SK-N-SH (cell line): ENCODE data around the gene ANKRD1. TPM values are rescaled to one million over a fixed set of nuclear protein-coding genes. Genes with fewer than 3 reads are reported as not detected.

Experiments used
- CTCF ChIA-PET: fragments of 300-600, 350-600 bp; formaldehyde crosslinking; extraction: SDS; loops from one replicate; lab custom pipeline; 2021; lab: Yijun Ruan, JAX
- POLR2A ChIA-PET: fragments of 350-600 bp; sonication (Branson Sonifier 250); formaldehyde crosslinking; extraction: SDS; loops from one replicate; lab custom pipeline; 2020; ENCODE audit warnings: antibody characterized with exemption, inconsistent platforms; lab: Yijun Ruan, JAX
- DNase-seq: peaks from one replicate; pipeline ENCODE4 v3.0.0; 2012
- H2AFZ ChIP-seq: fragments of 200-600 bp; sonication (generic); 2 replicates; pipeline ENCODE4 v1.8.1; 2016; ENCODE audit warnings: antibody characterized with exemption, mild to moderate bottlenecking, low read depth
- H3F3A ChIP-seq: fragments of 200-600 bp; sonication (generic); replicated peaks from 2 replicates; pipeline ENCODE3; 2016; ENCODE audit warnings: antibody characterized with exemption, mild to moderate bottlenecking; ENCODE audit not compliant: insufficient read depth
- H3K27ac ChIP-seq, 2 experiments: fragments of 200-500 bp in 1 of 2; fragments of 200-600 bp in 1 of 2; sonication (Bioruptor generic) in 1 of 2; sonication (generic), shearing (Covaris generic) in 1 of 2; 2 replicates each; pipeline versions ENCODE4 v1.5.1 to v1.6.1; 2014 to 2016; ENCODE audit warnings: low read depth in 2 of 2, inconsistent platforms in 1 of 2, low read length in 1 of 2, mild to moderate bottlenecking in 1 of 2, mixed read lengths in 1 of 2
- H3K27me3 ChIP-seq: fragments of 200-600 bp; sonication (generic), shearing (Covaris generic); 2 replicates; pipeline ENCODE4 v1.6.1; 2016; ENCODE audit warnings: mixed run types; ENCODE audit not compliant: insufficient read depth
- H3K36me3 ChIP-seq, 2 experiments: fragments of 200-500 bp in 1 of 2; fragments of 200-600 bp in 1 of 2; sonication (Bioruptor generic) in 1 of 2; sonication (generic) in 1 of 2; replicated peaks in 1 of 2; 2 replicates each; pipeline versions ENCODE3 to v1.5.1; 2014 to 2016; ENCODE audit warnings: low read length in 1 of 2, mild to moderate bottlenecking in 1 of 2; ENCODE audit not compliant: insufficient read depth in 2 of 2, control insufficient read depth in 1 of 2
- H3K4me1 ChIP-seq, 2 experiments: fragments of 200-500 bp in 1 of 2; fragments of 200-600 bp in 1 of 2; sonication (Bioruptor generic) in 1 of 2; sonication (generic), shearing (Covaris generic) in 1 of 2; 2 replicates each; pipeline versions ENCODE4 v1.5.1 to v1.6.1; 2014 to 2016; ENCODE audit warnings: low read depth in 1 of 2, low read length in 1 of 2, mixed run types in 1 of 2; ENCODE audit not compliant: insufficient read depth in 2 of 2, control insufficient read depth in 1 of 2
- H3K4me2 ChIP-seq: fragments of 200-600 bp; sonication (generic), shearing (Covaris generic); 2 replicates; pipeline ENCODE4 v1.6.1; 2017; ENCODE audit warnings: mixed run types
- H3K4me3 ChIP-seq, 2 experiments: fragments of 200-500 bp in 1 of 2; fragments of 200-600 bp in 1 of 2; sonication (Bioruptor generic) in 1 of 2; sonication (generic), shearing (Covaris generic) in 1 of 2; 2 replicates each; pipeline versions ENCODE4 v1.5.1 to v1.8.1; 2014 to 2016; ENCODE audit warnings: low read depth in 2 of 2, inconsistent platforms in 1 of 2, low read length in 1 of 2, mild to moderate bottlenecking in 1 of 2, mixed read lengths in 1 of 2, moderate library complexity in 1 of 2
- H3K79me2 ChIP-seq: fragments of 200-600 bp; sonication (generic); 2 replicates; pipeline ENCODE4 v1.8.1; 2017; ENCODE audit warnings: mild to moderate bottlenecking; ENCODE audit not compliant: insufficient read depth
- H3K9ac ChIP-seq: fragments of 200-600 bp; sonication (generic); 2 replicates; pipeline ENCODE4 v1.6.1; 2017; ENCODE audit warnings: mixed run types
- H3K9me2 ChIP-seq: fragments of 200-600 bp; sonication (generic); 2 replicates; pipeline ENCODE4 v1.6.1; 2017; ENCODE audit warnings: mixed run types
- H3K9me3 ChIP-seq: fragments of 200-600 bp; sonication (generic); 2 replicates; pipeline ENCODE4 v1.6.1; 2017; ENCODE audit warnings: mixed run types, mild to moderate bottlenecking, moderate library complexity
- H4K20me1 ChIP-seq: fragments of 200-600 bp; sonication (generic); 2 replicates; pipeline ENCODE4 v1.6.1; 2017; ENCODE audit warnings: mild to moderate bottlenecking, mixed run types; ENCODE audit not compliant: insufficient read depth
- CHD2 ChIP-seq: fragments of 150-350 bp; IDR thresholded peaks from 2 replicates; pipeline ENCODE4 v1.6.1; 2018; ENCODE audit warnings: low read length; ENCODE audit not compliant: partially characterized antibody
- ELF1 ChIP-seq: IDR thresholded peaks from 2 replicates; pipeline ENCODE4 v1.4.0; 2012
- EP300 ChIP-seq, 2 experiments: IDR thresholded peaks; 2 replicates each; pipeline versions ENCODE4 v1.4.0 to v1.6.1; 2012; ENCODE audit warnings: borderline replicate concordance in 1 of 2, low read depth in 1 of 2, low read length in 1 of 2
- EZH2phosphoT487 ChIP-seq: fragments of 200-600 bp; sonication (generic); IDR thresholded peaks from 2 replicates; pipeline ENCODE4 v1.6.1; 2017; ENCODE audit warnings: low read depth, mixed run types, mild to moderate bottlenecking, antibody characterized with exemption, moderate library complexity, borderline replicate concordance
- FOSL2 ChIP-seq: IDR thresholded peaks from 2 replicates; pipeline ENCODE4 v1.4.0; 2012; ENCODE audit warnings: low read depth, mild to moderate bottlenecking, moderate library complexity, borderline replicate concordance
- FOXJ3 ChIP-seq: sonication (generic); formaldehyde crosslinking; IDR thresholded peaks from 2 replicates; pipeline ENCODE4 v1.5.1; 2020; ENCODE audit warnings: mild to moderate bottlenecking, missing genetic modification reagents
- GATA2 ChIP-seq: sonication (generic); formaldehyde crosslinking; IDR thresholded peaks from 2 replicates; pipeline ENCODE4 v1.5.0; 2020; ENCODE audit warnings: mild to moderate bottlenecking, missing genetic modification reagents
- JUND ChIP-seq: IDR thresholded peaks from 2 replicates; pipeline ENCODE4 v1.4.0; 2012
- MEF2A ChIP-seq: IDR thresholded peaks from 2 replicates; pipeline ENCODE4 v1.4.0; 2012; ENCODE audit warnings: low read depth, borderline replicate concordance
- MXI1 ChIP-seq: IDR thresholded peaks from 2 replicates; pipeline ENCODE4 v1.6.1; 2012; ENCODE audit warnings: mild to moderate bottlenecking, low read depth, low read length, improper control_type of control experiment
- NRF1 ChIP-seq: IDR thresholded peaks from 2 replicates; pipeline ENCODE4 v1.6.1; 2012; ENCODE audit warnings: low read depth, mild to moderate bottlenecking, low read length
- RAD21 ChIP-seq: IDR thresholded peaks from 2 replicates; pipeline ENCODE4 v1.6.1; 2012; ENCODE audit warnings: mild to moderate bottlenecking, low read length
- RCOR1 ChIP-seq: fragments of 150-350 bp; IDR thresholded peaks from 2 replicates; pipeline ENCODE4 v1.6.1; 2017; ENCODE audit warnings: antibody characterized with exemption, low read length
- SIN3A ChIP-seq: IDR thresholded peaks from 2 replicates; pipeline ENCODE4 v1.6.1; 2012; ENCODE audit warnings: low read depth, mild to moderate bottlenecking, low read length, moderate library complexity, borderline replicate concordance
- TAF1 ChIP-seq: IDR thresholded peaks from 2 replicates; pipeline ENCODE4 v1.6.1; 2012; ENCODE audit warnings: low read depth, mild to moderate bottlenecking, low read length, moderate library complexity, borderline replicate concordance
- TEAD4 ChIP-seq: IDR thresholded peaks from 2 replicates; pipeline ENCODE4 v1.4.0; 2012; ENCODE audit warnings: mild to moderate bottlenecking, borderline replicate concordance; ENCODE audit not compliant: insufficient read depth
- WGBS: methylation state at CpG from one replicate; pipeline ENCODE4 v1.1.6; 2017; ENCODE audit warnings: low lambda C conversion rate; 5-methylcytosine and 5-hydroxymethylcytosine counted together
- polyA plus RNA-seq, 3 experiments: library from polyadenylated mRNA; depleted of rRNA; stranded (reverse); fragments of >200 nt; gene quantifications; 2 replicates each; pipeline ENCODE4 v1.2.3, GENCODE V29; 2012
- TF ChIP-seq, protein P1 (sequence below): IDR thresholded peaks from 2 replicates; pipeline ENCODE4 v1.4.0; 2012; ENCODE audit warnings: low read depth
- TF ChIP-seq, protein P2 (sequence below): fragments of 200-600 bp; sonication (generic); IDR thresholded peaks from 2 replicates; pipeline ENCODE4 v1.6.1; 2017; ENCODE audit warnings: antibody characterized with exemption, mild to moderate bottlenecking, moderate library complexity
- TF ChIP-seq, protein P3 (sequence below): IDR thresholded peaks from 2 replicates; pipeline ENCODE4 v1.4.0; 2012; ENCODE audit warnings: low read depth, borderline replicate concordance
- TF ChIP-seq, protein P4 (sequence below): IDR thresholded peaks from 2 replicates; pipeline ENCODE4 v1.4.0; 2012; ENCODE audit warnings: low read depth, borderline replicate concordance
- TF ChIP-seq, protein P5 (sequence below): fragments of 150-350 bp; IDR thresholded peaks from 2 replicates; pipeline ENCODE4 v1.6.1; 2016; ENCODE audit warnings: mild to moderate bottlenecking, low read depth, low read length

The ANKRD1 gene
- polyA plus RNA-seq, 1 of the 3 experiments (the other 2 are of a cell fraction), result 41.7 TPM

DNA sequence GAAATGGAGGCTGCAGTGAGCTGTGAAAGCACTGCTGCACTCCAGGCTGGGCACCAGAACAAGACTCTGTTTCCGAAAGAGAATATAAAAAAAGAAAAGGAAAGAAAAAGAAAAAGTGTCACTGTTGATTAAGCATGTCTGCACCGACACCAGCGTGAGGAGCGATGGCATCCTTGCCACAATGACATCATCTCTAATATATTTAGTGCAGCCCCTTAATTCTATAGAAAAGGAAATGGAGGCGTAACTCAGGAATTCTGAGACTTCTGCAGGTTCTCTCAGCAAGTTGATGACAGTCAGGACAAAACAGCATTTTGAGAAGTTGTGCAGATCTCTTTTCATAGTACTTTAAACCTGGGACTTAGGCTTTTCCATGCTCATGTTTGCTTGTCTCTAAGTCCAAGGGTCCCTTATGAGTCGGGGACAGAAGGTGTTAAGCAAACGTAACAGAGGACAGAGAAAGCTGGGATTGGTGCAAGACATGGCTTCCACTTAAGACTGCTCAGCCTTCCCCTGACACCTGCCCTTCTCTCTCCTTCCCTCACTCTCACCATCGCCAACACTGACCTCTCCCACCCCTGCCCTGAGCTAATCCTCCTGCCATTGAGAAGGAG is 16.9 kb upstream of the ANKRD1 start (continued):
- TF ChIP-seq FOSL2 (0 out of 2 replicates have a peak, but pooled peaks have one; percentile 16), ELF1 (no peak), RAD21 (no peak), RCOR1 (no peak), MEF2A (no peak), EZH2phosphoT487 (no peak), NRF1 (no peak), TEAD4 (0 out of 2 replicates have a peak, but pooled peaks have one; percentile 55), CHD2 (no peak), MXI1 (no peak), JUND (peak; percentile 74), FOXJ3 (CRISPR knock-in tag) (no peak)
- TF ChIP-seq, protein P1, sequence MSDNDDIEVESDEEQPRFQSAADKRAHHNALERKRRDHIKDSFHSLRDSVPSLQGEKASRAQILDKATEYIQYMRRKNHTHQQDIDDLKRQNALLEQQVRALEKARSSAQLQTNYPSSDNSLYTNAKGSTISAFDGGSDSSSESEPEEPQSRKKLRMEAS, result no peak
- TF ChIP-seq, protein P2, sequence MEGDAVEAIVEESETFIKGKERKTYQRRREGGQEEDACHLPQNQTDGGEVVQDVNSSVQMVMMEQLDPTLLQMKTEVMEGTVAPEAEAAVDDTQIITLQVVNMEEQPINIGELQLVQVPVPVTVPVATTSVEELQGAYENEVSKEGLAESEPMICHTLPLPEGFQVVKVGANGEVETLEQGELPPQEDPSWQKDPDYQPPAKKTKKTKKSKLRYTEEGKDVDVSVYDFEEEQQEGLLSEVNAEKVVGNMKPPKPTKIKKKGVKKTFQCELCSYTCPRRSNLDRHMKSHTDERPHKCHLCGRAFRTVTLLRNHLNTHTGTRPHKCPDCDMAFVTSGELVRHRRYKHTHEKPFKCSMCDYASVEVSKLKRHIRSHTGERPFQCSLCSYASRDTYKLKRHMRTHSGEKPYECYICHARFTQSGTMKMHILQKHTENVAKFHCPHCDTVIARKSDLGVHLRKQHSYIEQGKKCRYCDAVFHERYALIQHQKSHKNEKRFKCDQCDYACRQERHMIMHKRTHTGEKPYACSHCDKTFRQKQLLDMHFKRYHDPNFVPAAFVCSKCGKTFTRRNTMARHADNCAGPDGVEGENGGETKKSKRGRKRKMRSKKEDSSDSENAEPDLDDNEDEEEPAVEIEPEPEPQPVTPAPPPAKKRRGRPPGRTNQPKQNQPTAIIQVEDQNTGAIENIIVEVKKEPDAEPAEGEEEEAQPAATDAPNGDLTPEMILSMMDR, result no peak
- TF ChIP-seq, protein P3, sequence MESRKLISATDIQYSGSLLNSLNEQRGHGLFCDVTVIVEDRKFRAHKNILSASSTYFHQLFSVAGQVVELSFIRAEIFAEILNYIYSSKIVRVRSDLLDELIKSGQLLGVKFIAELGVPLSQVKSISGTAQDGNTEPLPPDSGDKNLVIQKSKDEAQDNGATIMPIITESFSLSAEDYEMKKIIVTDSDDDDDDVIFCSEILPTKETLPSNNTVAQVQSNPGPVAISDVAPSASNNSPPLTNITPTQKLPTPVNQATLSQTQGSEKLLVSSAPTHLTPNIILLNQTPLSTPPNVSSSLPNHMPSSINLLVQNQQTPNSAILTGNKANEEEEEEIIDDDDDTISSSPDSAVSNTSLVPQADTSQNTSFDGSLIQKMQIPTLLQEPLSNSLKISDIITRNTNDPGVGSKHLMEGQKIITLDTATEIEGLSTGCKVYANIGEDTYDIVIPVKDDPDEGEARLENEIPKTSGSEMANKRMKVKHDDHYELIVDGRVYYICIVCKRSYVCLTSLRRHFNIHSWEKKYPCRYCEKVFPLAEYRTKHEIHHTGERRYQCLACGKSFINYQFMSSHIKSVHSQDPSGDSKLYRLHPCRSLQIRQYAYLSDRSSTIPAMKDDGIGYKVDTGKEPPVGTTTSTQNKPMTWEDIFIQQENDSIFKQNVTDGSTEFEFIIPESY, result no peak
- TF ChIP-seq, protein P4, sequence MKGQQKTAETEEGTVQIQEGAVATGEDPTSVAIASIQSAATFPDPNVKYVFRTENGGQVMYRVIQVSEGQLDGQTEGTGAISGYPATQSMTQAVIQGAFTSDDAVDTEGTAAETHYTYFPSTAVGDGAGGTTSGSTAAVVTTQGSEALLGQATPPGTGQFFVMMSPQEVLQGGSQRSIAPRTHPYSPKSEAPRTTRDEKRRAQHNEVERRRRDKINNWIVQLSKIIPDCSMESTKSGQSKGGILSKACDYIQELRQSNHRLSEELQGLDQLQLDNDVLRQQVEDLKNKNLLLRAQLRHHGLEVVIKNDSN, result no peak
- TF ChIP-seq, all 33 proteins: peak for 7

DNA sequence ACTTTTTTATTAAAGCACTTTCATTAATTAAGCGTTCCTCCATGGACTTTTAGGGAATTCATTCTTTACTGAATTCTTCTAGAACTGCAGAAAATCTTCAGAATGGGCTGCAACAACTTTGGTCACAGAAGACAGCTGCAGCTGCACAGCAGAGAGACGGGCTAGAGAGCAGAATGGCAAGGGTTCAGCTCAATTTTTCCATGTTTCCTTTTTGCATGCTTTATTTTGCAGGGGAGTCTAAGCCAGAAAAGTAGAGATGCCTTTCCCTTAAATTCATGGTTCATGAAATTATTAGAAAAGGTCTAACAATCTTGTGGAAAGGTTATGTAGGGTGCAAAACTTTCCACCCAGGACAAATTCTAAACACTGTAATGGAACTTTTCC is 15.4 kb upstream of the ANKRD1 start:
- H3K27me3 ChIP-seq, result no peaks in the 10 kb centered on the region
- no peak overlapping the region for H3K4me3 ChIP-seq
- H3K27ac ChIP-seq, result peak overlapping the region; percentile 37 to 66; a peak in 2 of 4 replicates
- no peaks in the 10 kb centered on the region for H4K20me1 ChIP-seq
- CTCF ChIA-PET, result interaction anchor here (1.5 kb wide), 1 partner anchor 25 kb away, joined by 6 read pairs; no protein-coding TSS in a partner anchor
- peaks cover 0 to 34% of the 10 kb centered on the region in 2 experiments; a peak in 2 of 4 replicates for H3K4me1 ChIP-seq
- no peak overlapping the region for H3K4me2 ChIP-seq
- H3K9me3 ChIP-seq, result no peaks in the 10 kb centered on the region
- no peak overlapping the region for H3K9ac ChIP-seq
- H3K79me2 ChIP-seq, result no peaks in the 10 kb centered on the region
- H2AFZ ChIP-seq, result no peak overlapping the region
- TF ChIP-seq CHD2, result no peak
- no peak for TF ChIP-seq TAF1
- TF ChIP-seq, protein P5, sequence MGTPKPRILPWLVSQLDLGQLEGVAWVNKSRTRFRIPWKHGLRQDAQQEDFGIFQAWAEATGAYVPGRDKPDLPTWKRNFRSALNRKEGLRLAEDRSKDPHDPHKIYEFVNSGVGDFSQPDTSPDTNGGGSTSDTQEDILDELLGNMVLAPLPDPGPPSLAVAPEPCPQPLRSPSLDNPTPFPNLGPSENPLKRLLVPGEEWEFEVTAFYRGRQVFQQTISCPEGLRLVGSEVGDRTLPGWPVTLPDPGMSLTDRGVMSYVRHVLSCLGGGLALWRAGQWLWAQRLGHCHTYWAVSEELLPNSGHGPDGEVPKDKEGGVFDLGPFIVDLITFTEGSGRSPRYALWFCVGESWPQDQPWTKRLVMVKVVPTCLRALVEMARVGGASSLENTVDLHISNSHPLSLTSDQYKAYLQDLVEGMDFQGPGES, result no peak
- TF ChIP-seq, protein P4, result no peak
- TF ChIP-seq SIN3A, result no peak
- TF ChIP-seq MXI1, result no peak
- no peak for TF ChIP-seq GATA2 (CRISPR knock-in tag)
- no peak for TF ChIP-seq EP300 (IDR thresholded peaks at IDR 0.05; ENCODE audit: borderline replicate concordance in 1 of 2, low read depth in 1 of 2, low read length in 1 of 2)
- WGBS, result 88% methylated on average over 2 of the region's 2 CpGs
- H3K9me2 ChIP-seq, result no peaks in the 10 kb centered on the region
- no peaks in the 10 kb centered on the region for H3K36me3 ChIP-seq
- DNase-seq, result no peak
- peaks cover 29% of the 10 kb centered on the region for H3F3A ChIP-seq
- POLR2A ChIA-PET, result no interaction called here
